Endothelial cell of umbilical vein (primary cell): ENCODE data around the gene POMP.

Experiments
- CTCF ChIP-seq, 2 donors: IDR thresholded peaks; 1 replicate in 1 of 2; 2 replicates in 1 of 2; pipeline ENCODE4 v1.5.1; 2011; ENCODE audit warnings: low read length in 2 of 2, mild to moderate bottlenecking in 2 of 2, moderate library complexity in 2 of 2, control low read depth in 1 of 2, inconsistent platforms in 1 of 2, low read depth in 1 of 2; ENCODE audit not compliant: insufficient read depth in 1 of 2; ENCODE audit errors: extremely low read depth in 1 of 2
- POLR2A ChIP-seq: IDR thresholded peaks from 2 replicates; pipeline ENCODE4 v1.6.1; 2012; ENCODE audit warnings: low read depth, mild to moderate bottlenecking, control low read depth, low read length

DNA sequence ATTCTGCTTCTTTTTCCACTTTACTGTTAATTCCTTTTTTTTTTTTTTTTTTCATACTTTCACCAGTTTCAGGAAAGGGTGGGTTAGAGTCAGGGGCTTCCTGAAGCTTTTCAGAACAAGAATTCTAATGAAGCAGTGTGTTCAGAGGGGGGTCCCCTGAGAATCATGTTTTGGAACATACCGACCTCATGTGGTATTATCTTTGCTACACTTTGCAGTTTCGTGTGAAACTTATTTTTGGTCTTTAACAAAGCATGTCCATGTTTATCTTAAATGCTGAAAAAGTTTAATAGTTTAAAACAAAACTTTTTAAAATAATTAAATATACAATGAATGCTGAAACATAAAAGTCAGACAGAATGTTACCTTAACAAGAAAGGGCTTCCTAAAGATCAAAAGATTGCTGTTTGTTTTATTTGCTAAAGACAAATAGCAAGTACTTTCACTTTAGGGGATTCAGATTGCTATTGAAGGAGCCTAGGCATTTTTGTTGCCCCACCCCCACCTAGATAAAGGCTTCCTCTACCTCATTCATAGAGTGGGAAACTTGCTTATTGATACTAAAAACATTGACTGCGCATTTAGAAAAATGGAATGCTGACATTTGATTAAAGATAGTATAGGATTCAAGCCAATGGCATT lies 21.1 kb upstream of the POMP start:
- TF ChIP-seq CTCF (IDR thresholded peaks at IDR 0.05; ENCODE audit: extremely low read depth in 1 of 2, insufficient read depth in 1 of 2, low read depth in 1 of 2, low read length in 2 of 2) (no peak), POLR2A (no peak)
